Measurements from ENCODE around the gene S100A16.
"Not testable (repeated sequence)": the region's sequence is repeated elsewhere in the genome, so short reads cannot be mapped to it uniquely, and the experiment has no call there.

S100A16 gene

DNA sequence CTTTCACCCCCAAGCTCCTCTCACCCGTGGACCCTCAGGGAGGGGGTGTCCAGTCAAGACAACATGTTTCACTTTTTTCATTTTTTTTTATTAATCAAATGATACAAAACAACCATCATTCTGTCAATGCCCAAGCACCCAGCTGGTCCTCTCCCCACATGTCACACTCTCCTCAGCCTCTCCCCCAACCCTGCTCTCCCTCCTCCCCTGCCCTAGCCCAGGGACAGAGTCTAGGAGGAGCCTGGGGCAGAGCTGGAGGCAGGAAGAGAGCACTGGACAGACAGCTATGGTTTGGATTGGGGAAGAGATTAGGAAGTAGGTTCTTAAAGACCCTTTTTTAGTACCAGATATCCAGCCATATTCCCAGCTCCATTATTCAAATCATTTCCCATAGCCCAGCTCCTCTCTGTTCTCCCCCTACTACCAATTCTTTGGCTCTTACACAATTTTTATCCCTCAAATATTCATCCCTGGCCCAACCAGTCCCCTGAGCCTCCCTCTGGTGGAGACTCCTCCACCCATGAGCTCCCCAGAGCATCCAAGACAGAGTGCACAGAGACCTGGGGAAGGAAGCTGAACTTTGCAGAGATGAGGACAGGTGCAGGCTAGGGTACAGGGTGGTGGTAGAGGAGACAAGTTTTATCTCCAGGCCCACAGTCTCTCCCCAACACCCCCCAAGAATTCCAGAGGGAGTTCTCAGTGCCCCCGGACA, 1.4 kb upstream of the S100A16 start:
- no peak for DNase-seq

DNA sequence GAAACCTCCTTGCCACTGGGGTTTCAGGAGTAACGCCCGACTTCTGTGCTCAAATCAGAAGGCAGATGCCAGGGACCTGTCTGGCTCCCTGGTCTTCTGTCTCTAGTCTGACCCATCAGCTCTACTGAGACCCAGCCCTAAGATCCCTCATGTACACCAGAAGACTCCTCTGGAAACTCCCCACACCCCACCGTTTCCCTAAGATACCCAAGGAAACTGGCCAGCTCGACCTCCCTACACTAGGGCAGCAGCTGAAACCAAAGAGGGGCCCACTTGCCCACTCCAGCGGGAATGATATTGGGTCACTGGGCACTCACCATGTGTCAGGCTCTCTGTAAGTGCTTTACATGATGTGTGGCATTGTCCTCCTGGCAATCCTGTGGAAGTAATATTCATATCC, 469 bp upstream of the S100A16 start:
- no peak for DNase-seq

DNA sequence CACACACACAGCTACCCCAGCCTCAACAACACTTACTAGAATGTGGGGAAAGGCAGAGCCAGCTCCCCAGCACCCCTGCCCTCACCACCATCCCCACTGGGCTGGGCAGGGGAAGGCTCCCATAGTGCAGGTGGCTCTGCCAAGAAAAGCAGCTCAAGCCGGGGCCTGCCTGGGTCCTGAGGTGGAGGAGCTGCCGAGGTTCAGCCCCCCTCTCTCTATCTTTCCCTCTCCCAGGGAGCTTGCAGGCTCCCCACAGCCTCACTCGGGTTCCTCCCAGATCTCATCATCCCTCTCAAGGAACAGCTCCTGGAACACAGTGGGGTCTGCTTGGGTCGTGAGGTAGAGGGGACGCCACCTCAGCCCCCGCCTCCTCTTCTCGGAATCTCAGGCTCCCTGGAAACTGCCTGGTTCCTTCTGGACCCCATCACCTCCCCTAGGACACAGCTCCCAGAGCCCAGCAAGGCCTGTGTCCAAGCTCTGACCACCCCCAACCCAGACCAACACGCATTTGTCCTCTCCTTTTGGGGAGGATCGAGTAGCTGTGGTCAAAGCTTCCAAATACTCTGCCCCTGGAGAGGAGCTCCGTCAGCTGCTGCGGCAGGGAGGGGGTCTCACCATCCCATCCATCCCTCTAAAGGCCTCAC, 704 bp downstream of the S100A16 start:
- DNase-seq = no peak

DNA sequence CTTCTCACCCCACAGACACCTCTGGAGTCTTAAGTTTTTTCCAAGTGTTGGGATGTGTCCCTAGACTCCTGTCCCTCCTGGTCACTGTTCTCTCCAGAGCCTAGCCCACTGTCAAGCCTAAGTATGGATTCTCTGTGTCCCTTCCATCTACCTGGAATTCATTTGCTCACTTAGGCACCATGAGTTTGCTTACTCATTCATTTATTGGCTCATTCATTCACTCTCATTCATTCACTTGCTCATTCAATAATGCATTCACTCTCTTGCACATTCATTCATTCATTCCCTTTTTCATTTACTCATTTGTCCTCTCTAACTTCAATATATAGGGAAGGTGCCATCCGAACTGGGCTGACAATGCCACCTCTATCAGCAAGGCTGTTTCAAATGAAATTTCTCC, 1.6 kb downstream of the S100A16 start:
- no peak for DNase-seq

DNA sequence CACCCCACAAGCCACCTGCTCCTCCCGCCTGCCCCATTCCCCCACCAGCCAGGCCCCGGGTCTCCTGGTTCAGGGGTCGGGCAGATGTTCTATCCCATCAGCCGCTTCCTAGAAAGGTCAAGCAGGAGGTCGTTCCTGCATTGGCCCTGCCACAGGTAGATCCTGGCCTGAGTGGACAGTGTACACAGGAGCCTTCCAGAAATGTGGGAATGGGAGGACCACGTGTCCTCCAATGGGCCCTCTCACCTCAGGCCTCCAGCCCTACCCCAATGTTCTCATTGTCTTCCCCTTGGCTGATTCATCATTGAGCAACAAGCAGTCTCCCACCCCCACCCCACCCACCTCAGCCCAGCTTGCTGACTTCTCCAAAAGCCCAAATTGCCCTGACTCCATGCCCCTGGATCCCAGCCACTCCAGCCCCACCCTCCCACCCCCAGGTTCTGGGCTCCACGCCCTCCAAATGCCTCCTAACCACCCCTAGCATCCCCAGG, 2.1 kb downstream of the S100A16 start:
- no peak for DNase-seq

GRCh38 chr1:153610334-153610733, 2.6 kb downstream of the S100A16 start:
- no peak for DNase-seq

- no peak for DNase-seq
Observed at GRCh38 chr1:153609585-153609907, 3.4 kb downstream of the S100A16 start.

- DNase-seq = no peak
Observed at GRCh38 chr1:153608742-153609584, 4.0 kb downstream of the S100A16 start.

DNA sequence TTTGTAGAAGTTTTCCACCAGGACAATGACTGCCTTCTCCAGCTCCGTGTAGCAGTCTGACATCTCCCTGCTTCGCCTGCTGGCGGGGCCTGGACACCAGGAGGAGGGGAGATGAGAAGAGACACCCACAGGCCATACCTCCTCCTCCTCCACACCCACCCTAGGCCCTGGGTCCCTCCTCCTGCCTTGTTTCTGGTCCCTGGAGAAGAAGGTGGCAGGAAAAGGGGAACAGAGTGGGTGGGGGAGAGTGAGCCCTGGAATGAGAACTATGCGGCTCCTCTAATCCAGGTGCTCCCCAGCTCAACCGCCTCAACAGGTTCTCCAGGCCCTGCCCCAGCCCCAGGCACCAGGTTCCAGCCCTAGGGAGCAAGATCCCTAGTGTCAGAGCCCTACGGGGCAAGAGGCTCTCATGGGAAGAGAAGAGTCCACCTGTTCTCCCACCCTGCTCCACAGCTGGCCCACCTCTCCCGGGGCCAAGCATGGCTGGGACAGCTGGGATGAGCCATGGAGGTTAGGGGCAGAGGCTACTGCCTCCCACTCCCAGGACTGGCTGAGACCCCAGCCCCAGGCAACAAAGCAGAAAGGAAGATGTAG, 4.8 kb downstream of the S100A16 start:
- DNase-seq = no peak

DNA sequence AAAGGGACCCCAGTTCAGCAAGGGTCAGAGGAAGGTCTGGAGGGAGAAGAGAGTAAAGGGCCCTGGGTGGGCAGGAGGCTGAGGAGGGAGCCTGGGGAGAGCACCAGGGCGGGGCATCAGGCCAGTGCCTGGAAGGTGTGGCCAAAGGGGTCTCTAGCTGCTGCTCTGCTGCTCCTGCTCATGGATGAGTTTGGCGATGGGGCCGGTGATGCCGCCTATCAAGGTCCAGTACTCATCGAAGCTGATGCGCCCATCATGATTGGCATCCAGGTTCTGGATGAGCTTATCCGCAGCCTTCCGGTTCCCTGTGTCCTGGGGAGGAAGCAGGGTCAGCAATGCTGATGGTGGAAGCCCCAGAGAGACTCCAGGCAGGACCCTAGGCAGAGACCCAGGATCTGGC, 5.6 kb downstream of the S100A16 start:
- DNase-seq = no peak

GRCh38 chr1:153606194-153606593, 6.7 kb downstream of the S100A16 start:
- DNase-seq = no peak

DNA sequence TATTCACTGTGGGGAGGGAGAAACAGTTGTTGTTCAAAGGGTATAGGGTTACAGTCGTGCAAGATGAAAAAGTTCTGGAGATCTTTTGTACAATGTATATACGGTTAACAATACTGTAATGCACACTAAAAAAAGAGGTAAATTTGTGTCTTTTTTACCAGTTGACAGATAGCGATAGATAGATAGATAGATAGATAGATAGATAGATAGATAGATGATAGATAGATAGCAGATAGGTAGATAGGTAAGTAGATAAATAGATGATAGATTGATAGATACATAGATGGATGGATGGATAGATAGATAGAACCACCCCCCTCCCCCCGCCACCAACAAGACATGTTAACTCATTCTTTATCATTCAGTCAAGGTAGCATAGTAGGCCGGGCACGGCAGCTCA, 10.2 kb downstream of the S100A16 start:
- DNase-seq = no peak

DNA sequence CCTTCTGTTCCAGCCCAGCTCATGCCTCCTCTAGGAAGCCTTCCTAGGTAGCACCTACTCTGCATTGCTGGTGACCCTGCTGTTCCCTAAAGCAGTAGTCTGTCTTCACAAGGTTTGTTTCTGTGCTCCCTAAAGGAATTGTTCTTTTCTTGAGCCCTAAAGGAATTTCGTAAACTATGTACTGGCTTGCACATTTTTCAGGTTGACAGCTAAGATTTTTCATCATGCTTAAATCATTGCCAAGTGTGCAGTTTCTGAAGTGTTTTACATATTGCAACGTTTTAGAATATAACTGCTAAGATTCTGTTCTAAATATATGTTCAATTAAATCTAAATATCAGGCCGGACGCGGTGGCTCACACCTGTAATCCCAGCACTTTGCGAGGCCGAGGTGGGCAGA, 13.1 kb downstream of the S100A16 start:
- DNase-seq = no peak

DNA sequence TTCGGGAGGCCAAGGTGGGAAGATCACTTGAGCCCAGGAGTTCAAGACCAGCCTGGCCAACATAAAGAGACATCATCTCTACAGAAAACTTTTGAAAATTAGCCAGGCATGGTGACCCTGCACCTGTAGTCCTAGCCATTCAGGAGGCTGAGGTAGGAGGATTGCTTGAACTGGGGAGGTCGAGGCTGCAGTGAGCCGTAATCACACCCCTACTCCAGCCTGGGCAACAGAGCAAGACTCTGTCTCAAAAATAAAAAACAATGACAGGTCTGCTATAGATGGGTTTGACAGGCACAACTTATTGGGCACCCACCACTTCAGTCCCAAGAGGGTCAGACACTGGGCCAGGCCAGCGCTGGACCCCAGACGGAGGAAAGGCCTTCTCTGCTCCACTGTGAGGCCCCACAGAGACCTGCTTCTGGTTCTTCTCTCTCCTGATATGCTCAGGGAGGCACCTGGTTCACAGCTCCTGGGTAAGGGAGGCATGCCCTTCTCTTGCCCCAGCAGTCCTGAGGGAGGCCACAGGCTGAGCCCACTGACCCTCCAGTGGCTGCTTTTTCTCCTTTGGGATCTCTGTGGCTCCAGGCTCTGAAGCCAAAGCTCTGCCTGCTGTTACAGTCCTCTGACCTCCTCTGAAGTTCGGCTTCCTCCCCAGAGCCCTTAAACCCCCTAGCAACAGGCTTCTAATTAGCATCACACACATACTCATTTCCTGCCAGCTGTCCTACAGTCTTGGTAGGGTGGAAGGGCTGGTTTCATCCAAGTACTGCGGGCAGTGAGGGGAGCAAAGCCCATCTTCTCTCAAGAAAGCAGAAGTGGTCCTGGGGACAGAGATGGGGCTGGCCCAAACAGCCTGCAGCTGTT, 14.4 kb downstream of the S100A16 start:
- peak; percentile 74 for DNase-seq

GRCh38 chr1:153597206-153597605, 15.7 kb downstream of the S100A16 start:
- DNase-seq = no peak

DNA sequence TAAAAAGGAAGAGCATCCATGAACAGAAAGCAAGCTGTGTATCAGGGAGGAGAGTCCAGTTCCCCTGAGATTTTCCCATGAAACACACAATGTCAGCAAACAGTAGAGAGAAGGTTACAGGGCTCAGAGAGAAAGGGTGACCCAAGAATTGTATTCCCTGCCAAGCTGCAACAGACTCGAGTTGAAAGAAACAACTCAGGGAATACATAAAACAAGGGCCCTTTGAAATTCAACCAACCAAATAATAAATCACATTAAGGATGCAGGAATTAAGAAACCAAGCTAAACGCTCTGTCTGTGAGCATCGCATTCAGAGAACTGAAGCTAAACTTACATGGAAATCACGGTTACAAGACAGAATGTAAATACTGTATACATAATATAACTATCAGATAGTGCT, 20.2 kb downstream of the S100A16 start:
- no peak for DNase-seq

- no peak for DNase-seq
Observed at GRCh38 chr1:153588482-153588881, 24.5 kb downstream of the S100A16 start.

- DNase-seq = not testable (repeated sequence)
Observed at GRCh38 chr1:153588033-153588432, 24.9 kb downstream of the S100A16 start.

- no peak for DNase-seq
Observed at GRCh38 chr1:153587314-153587713, 25.6 kb downstream of the S100A16 start.

- DNase-seq = no peak
Observed at GRCh38 chr1:153586347-153586746, 26.6 kb downstream of the S100A16 start.

DNA sequence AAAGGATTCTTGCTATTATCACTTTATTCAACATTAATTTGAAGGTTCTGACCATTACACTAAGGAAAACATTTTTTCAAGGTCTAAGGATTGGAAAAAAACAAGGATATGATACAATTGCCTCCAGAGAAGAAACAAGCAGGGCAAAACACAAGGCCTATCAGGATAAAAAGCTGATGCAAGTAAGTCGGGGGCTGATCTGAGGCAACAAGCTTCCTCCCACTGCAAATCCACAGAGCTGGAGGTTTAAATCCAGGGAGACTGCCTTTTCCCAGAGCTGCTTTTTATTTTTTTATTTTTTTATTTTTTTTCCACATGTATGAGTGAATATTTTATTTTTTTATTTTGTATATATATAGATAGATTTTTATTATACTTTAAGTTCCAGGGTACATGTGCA, 27.9 kb downstream of the S100A16 start:
- no peak for DNase-seq

DNA sequence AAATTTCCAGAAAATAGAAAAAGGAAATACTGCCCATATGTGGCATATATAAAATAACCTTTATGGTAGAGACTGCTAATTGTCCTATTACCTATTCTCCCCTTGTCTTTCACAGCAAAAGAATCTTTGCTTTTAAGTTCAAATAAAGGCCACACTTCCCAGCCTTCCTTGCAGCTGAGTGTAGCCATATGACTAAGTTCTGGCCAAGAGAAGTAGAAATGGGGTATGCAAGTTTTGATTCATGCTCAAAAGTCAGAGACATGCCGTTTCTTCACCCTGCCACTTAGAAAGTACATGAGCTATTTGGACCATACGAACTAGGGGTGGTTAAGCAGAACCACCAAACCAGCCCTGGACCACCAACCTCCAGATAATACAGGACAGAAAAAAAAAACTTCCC, 29.0 kb downstream of the S100A16 start:
- DNase-seq = no peak

- DNase-seq = not testable (repeated sequence)
Observed at GRCh38 chr1:153583514-153583913, 29.4 kb downstream of the S100A16 start.
